GM23248 (cell line): ENCODE measurements around the gene DBH. TPM values are rescaled to one million over a fixed set of nuclear protein-coding genes. Genes with fewer than 3 reads are reported as not detected.

Experiments
- DNase-seq: peaks from one replicate; pipeline ENCODE4 v3.0.0-alpha.2; 2015
- H2AFZ ChIP-seq: fragments of 200-600 bp; sonication (generic); 2 replicates; pipeline ENCODE4 v1.6.1; 2016; ENCODE audit warnings: antibody characterized with exemption
- H3F3A ChIP-seq: fragments of 200-600 bp; sonication (generic); 2 replicates; pipeline ENCODE4 v1.6.1; 2016; ENCODE audit warnings: mild to moderate bottlenecking, antibody characterized with exemption, mixed run types; ENCODE audit not compliant: insufficient read depth
- H3K27ac ChIP-seq: fragments of 200-600 bp; sonication (generic); 2 replicates; pipeline ENCODE4 v1.5.1; 2016; ENCODE audit warnings: mild to moderate bottlenecking
- H3K27me3 ChIP-seq: fragments of 200-600 bp; sonication (generic); replicated peaks from 2 replicates; pipeline ENCODE4 v1.6.1; 2016; ENCODE audit warnings: mild to moderate bottlenecking; ENCODE audit not compliant: insufficient read depth
- H3K36me3 ChIP-seq: fragments of 200-600 bp; sonication (generic); 2 replicates; pipeline ENCODE4 v1.6.1; 2016; ENCODE audit warnings: low read depth, mild to moderate bottlenecking
- H3K4me1 ChIP-seq: fragments of 200-600 bp; sonication (generic); 2 replicates; pipeline ENCODE4 v1.6.1; 2016; ENCODE audit warnings: mild to moderate bottlenecking; ENCODE audit not compliant: insufficient read depth
- H3K4me2 ChIP-seq: fragments of 200-600 bp; sonication (generic); one replicate; pipeline ENCODE4 v1.6.1; 2016; ENCODE audit warnings: mild to moderate bottlenecking; ENCODE audit not compliant: unreplicated experiment
- H3K4me3 ChIP-seq: fragments of 200-600 bp; sonication (generic); 2 replicates; pipeline ENCODE4 v1.5.1; 2016; ENCODE audit warnings: mild to moderate bottlenecking
- H3K79me2 ChIP-seq: fragments of 200-600 bp; sonication (generic); 2 replicates; pipeline ENCODE4 v1.6.1; 2016; ENCODE audit warnings: mild to moderate bottlenecking; ENCODE audit not compliant: insufficient read depth
- H3K9ac ChIP-seq: fragments of 200-600 bp; sonication (generic); 2 replicates; pipeline ENCODE4 v1.6.1; 2016; ENCODE audit warnings: mild to moderate bottlenecking
- H3K9me2 ChIP-seq: fragments of 200-600 bp; sonication (generic); 2 replicates; pipeline ENCODE4 v1.6.1; 2016; ENCODE audit warnings: mixed run types, mild to moderate bottlenecking, moderate library complexity; ENCODE audit not compliant: insufficient read depth
- H3K9me3 ChIP-seq: fragments of 200-600 bp; sonication (generic); one replicate; pipeline ENCODE4 v1.6.1; 2017; ENCODE audit warnings: low read depth
- H4K20me1 ChIP-seq: fragments of 200-600 bp; sonication (generic); 2 replicates; pipeline ENCODE4 v1.6.0; 2016; ENCODE audit not compliant: insufficient read depth
- EZH2 ChIP-seq: fragments of 200-600 bp; sonication (generic); IDR thresholded peaks from 2 replicates; pipeline ENCODE4 v1.6.1; 2018; ENCODE audit warnings: antibody characterized with exemption, mild to moderate bottlenecking; ENCODE audit not compliant: insufficient read depth, poor library complexity, severe bottlenecking
- EZH2phosphoT487 ChIP-seq: fragments of 200-600 bp; sonication (generic); IDR thresholded peaks from 2 replicates; pipeline ENCODE4 v1.6.1; 2018; ENCODE audit warnings: antibody characterized with exemption, moderate library complexity, mild to moderate bottlenecking, low read depth; ENCODE audit not compliant: insufficient read depth
- WGBS, 2 experiments: methylation state at CpG; one replicate each; pipeline ENCODE4 v1.1.6; 2015 to 2017; ENCODE audit warnings: low lambda C conversion rate in 2 of 2, low coverage in 1 of 2; ENCODE audit errors: missing lambda C conversion rate in 2 of 2; 5-methylcytosine and 5-hydroxymethylcytosine counted together
- in situ Hi-C: fragments of 300-500 bp; cut with MboI; formaldehyde crosslinking; loops from 2 replicates; pipeline ENCODE4 v1.15.0; 2020
- polyA plus RNA-seq: library from polyadenylated mRNA; unstranded; fragments of >200 nt; fragmentation: Nextera tagmentation; extraction: Ambion mirVana; gene quantifications from 2 replicates; pipeline ENCODE4 v1.2.1, GENCODE V29; 2016
- total RNA-seq: library from RNA; depleted of rRNA; stranded (reverse); fragments of >200 nt; shearing (Covaris generic); gene quantifications from 2 replicates; pipeline ENCODE4 v1.2.3, GENCODE V29; 2014

Gene DBH
- total and polyA plus RNA-seq, 2 experiments from 2014 or later, result not detected

GRCh38 chr9:133641396-133641655 is 5.2 kb downstream of the DBH start:
- TF ChIP-seq EZH2phosphoT487, result no peak
- TF ChIP-seq EZH2, result no peak
- WGBS, 2 experiments, result 70 to 74% methylated on average over 7 of the region's 7 CpGs

GRCh38 chr9:133641861-133642595 is 5.9 kb downstream of the DBH start:
- H3K27me3 ChIP-seq, result peaks cover 22% of the 10 kb centered on the region; the same call in 1 of the 2 replicates
- no peak overlapping the region for H3K27ac ChIP-seq

More at GRCh38 chr9:133641396-133641655, 5.2 kb downstream of the DBH start:
- peaks cover 20% of the 10 kb centered on the region; the same call in 1 of the 2 replicates for H3K27me3 ChIP-seq
- no peak overlapping the region for H3K27ac ChIP-seq
- H2AFZ ChIP-seq, result no peak overlapping the region
- in situ Hi-C loops, result no loop called here
- no peak overlapping the region for H3K4me3 ChIP-seq
- no peaks in the 10 kb centered on the region for H3K4me1 ChIP-seq
- no peak overlapping the region for H3K4me2 ChIP-seq
- DNase-seq, result no peak
- no peaks in the 10 kb centered on the region for H3K9me2 ChIP-seq
- H3F3A ChIP-seq, result no peaks in the 10 kb centered on the region
- no peak overlapping the region for H3K9ac ChIP-seq
- no peaks in the 10 kb centered on the region for H3K9me3 ChIP-seq
- no peaks in the 10 kb centered on the region for H4K20me1 ChIP-seq
- no peaks in the 10 kb centered on the region for H3K36me3 ChIP-seq
- H3K79me2 ChIP-seq, result no peaks in the 10 kb centered on the region

DNA sequence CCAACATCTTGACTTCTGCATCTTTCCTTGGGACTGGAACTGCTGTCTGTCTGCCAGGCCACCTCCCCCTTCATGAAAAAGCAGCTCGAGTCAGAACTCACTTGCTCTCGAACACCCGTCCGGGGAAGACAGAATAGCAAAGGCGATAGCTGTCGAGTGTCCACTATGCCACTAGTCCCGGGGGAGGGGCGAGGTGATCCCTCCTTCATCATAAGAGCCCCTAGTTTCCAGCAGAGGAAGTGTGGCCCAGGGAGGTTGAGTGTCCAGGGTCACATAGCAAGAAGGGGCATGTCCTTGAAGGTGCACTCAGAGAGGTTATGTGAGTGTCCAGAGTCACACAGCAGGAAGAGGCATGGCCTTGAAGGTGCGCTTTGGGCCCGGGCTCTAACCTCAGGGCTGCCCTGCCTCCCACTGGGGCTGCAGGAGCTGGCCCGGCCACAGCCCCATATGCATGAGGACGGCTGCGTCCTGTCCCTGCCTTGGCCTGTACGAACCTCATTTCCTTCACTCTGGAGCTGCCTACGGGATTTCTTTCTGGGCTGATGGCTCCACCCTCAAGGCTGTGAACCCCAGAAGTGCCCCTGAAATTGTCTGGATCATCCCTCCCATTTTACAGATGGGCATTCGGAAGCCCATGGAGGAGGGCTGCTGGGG is 6.7 kb downstream of the DBH start:
- Histone ChIP-seq H3K4me3 (no peak overlapping the region), H2AFZ (no peak overlapping the region), H3F3A (no peaks in the 10 kb centered on the region), H3K9me3 (no peaks in the 10 kb centered on the region), H3K9me2 (no peaks in the 10 kb centered on the region), H3K9ac (no peak overlapping the region), H3K27me3 (peaks cover 20% of the 10 kb centered on the region; the same call in 1 of the 2 replicates), H3K4me2 (no peak overlapping the region), H3K36me3 (no peaks in the 10 kb centered on the region), H3K27ac (no peak overlapping the region), H3K4me1 (no peaks in the 10 kb centered on the region), H4K20me1 (no peaks in the 10 kb centered on the region), H3K79me2 (no peaks in the 10 kb centered on the region)
- no peak for DNase-seq
- in situ Hi-C loops, result no loop called here
- WGBS, 2 experiments, result 61 to 63% methylated on average over 14 to 16 of the region's 16 CpGs
- TF ChIP-seq EZH2phosphoT487 (no peak), EZH2 (no peak)

More at GRCh38 chr9:133641861-133642595, 5.9 kb downstream of the DBH start:
- Histone ChIP-seq H4K20me1 (no peaks in the 10 kb centered on the region), H3F3A (no peaks in the 10 kb centered on the region), H3K4me3 (no peak overlapping the region), H3K9ac (no peak overlapping the region), H3K9me2 (no peaks in the 10 kb centered on the region), H3K36me3 (no peaks in the 10 kb centered on the region), H3K79me2 (no peaks in the 10 kb centered on the region), H3K9me3 (no peaks in the 10 kb centered on the region), H3K4me2 (no peak overlapping the region), H3K4me1 (no peaks in the 10 kb centered on the region), H2AFZ (no peak overlapping the region)
- in situ Hi-C loops, result no loop called here
- 69% methylated on average over 18 to 25 of the region's 25 CpGs for WGBS, 2 experiments
- DNase-seq, result no peak
- TF ChIP-seq EZH2phosphoT487 (no peak), EZH2 (no peak)

DNA sequence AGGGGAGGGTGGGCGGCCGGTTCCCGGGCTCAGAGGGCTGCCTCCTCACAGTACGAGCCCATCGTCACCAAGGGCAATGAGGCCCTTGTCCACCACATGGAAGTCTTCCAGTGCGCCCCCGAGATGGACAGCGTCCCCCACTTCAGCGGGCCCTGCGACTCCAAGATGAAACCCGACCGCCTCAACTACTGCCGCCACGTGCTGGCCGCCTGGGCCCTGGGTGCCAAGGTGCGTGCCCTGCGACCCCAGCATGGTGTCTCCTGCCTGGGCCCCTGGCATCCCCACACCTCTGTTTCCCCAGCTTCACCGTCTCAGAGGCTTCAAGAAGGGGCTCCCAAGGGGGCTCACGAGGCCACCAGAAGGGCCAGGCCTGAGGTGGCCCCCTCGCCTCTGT is 7.2 kb downstream of the DBH start:
- no peaks in the 10 kb centered on the region for H3K36me3 ChIP-seq
- H3K9ac ChIP-seq, result no peak overlapping the region
- H3K4me1 ChIP-seq, result no peaks in the 10 kb centered on the region
- H2AFZ ChIP-seq, result no peak overlapping the region
- H3K9me2 ChIP-seq, result no peaks in the 10 kb centered on the region
- no peak overlapping the region for H3K4me2 ChIP-seq
- peaks cover 18% of the 10 kb centered on the region for H3K27me3 ChIP-seq
- H4K20me1 ChIP-seq, result no peaks in the 10 kb centered on the region
- TF ChIP-seq EZH2 (no peak), EZH2phosphoT487 (no peak)
- H3K9me3 ChIP-seq, result no peaks in the 10 kb centered on the region
- no peaks in the 10 kb centered on the region for H3F3A ChIP-seq
- H3K27ac ChIP-seq, result no peak overlapping the region
- 68 to 69% methylated on average over 16 to 20 of the region's 20 CpGs for WGBS, 2 experiments
- H3K4me3 ChIP-seq, result no peak overlapping the region
- in situ Hi-C loops, result no loop called here
- no peak for DNase-seq
- H3K79me2 ChIP-seq, result no peaks in the 10 kb centered on the region
